IMR-90 (cell line): Measurements from ENCODE around the gene BCL7A. TPM values are rescaled to one million over a fixed set of nuclear protein-coding genes. Genes with fewer than 3 reads are reported as not detected.
A peak's percentile ranks its signal among the peaks of the same experiment; 100 is the strongest.

Experiments used
- ATAC-seq: fragments of 200-7000 bp; cut with Tn5 transposase; 2 replicates; pipeline ENCODE4 v1.9.1; 2020; ENCODE audit warnings: low read depth, mild to moderate bottlenecking, moderate library complexity
- BruUV-seq: library from RNA; stranded (reverse); fragments of 400-500 nt; replicated peaks from 2 replicates; lab custom pipeline; 2021; lab: Mats Ljungman, UMichigan
- CTCF ChIA-PET: fragments of 300-600 bp; formaldehyde crosslinking; extraction: SDS; loops from one replicate; lab custom pipeline; 2021; ENCODE audit warnings: antibody characterized with exemption; lab: Yijun Ruan, JAX
- POLR2A ChIA-PET: fragments of 300-600 bp; sonication (Branson Sonifier 250); formaldehyde crosslinking; loops from one replicate; lab custom pipeline; 2022; ENCODE audit warnings: antibody characterized with exemption; ENCODE audit not compliant: unreplicated experiment; lab: Charles Lee
- DNase-seq: peaks from one replicate; pipeline ENCODE4 v3.0.0; 2013
- H2AFZ ChIP-seq: replicated peaks from 2 replicates; pipeline ENCODE3; 2013; ENCODE audit warnings: low read length, mild to moderate bottlenecking; ENCODE audit not compliant: poor library complexity
- H2AK5ac ChIP-seq: 2 replicates; pipeline ENCODE4 v1.6.1; 2013; ENCODE audit warnings: low read depth, low read length, inconsistent platforms
- H2AK9ac ChIP-seq: replicated peaks from 2 replicates; pipeline ENCODE3; 2013; ENCODE audit warnings: mild to moderate bottlenecking, low read depth, low read length, moderate library complexity; ENCODE audit not compliant: poor library complexity
- H2BK120ac ChIP-seq: 2 replicates; pipeline ENCODE4 v1.6.1; 2013; ENCODE audit warnings: low read depth, low read length, inconsistent platforms
- H2BK15ac ChIP-seq: 3 replicates; pipeline ENCODE4 v1.6.1; 2013; ENCODE audit warnings: low read depth, low read length, inconsistent platforms
- H2BK20ac ChIP-seq: 2 replicates; pipeline ENCODE4 v1.6.1; 2013; ENCODE audit warnings: low read depth, mild to moderate bottlenecking, inconsistent platforms, low read length, moderate library complexity
- H2BK5ac ChIP-seq: 2 replicates; pipeline ENCODE4 v1.6.1; 2013; ENCODE audit warnings: mild to moderate bottlenecking, low read depth, low read length, inconsistent platforms; ENCODE audit not compliant: poor library complexity, severe bottlenecking
- H3K14ac ChIP-seq: replicated peaks from 2 replicates; pipeline ENCODE4 v1.6.1; 2013; ENCODE audit warnings: low read depth, low read length, inconsistent platforms
- H3K18ac ChIP-seq: 2 replicates; pipeline ENCODE4 v1.6.1; 2013; ENCODE audit warnings: low read depth, low read length, control low read depth
- H3K23ac ChIP-seq: 2 replicates; pipeline ENCODE4 v1.6.1; 2013; ENCODE audit warnings: low read depth, low read length, inconsistent platforms
- H3K27ac ChIP-seq: 2 replicates; pipeline ENCODE4 v1.5.1; 2013; ENCODE audit warnings: mild to moderate bottlenecking, control low read depth, low read length; ENCODE audit not compliant: insufficient read depth
- H3K27me3 ChIP-seq: 2 replicates; pipeline ENCODE4 v1.6.1; 2013; ENCODE audit warnings: low read length; ENCODE audit not compliant: control insufficient read depth, insufficient read depth
- H3K36me3 ChIP-seq: 2 replicates; pipeline ENCODE4 v1.6.1; 2013; ENCODE audit warnings: low read length, mixed read lengths; ENCODE audit not compliant: control insufficient read depth, insufficient read depth
- H3K4ac ChIP-seq: 2 replicates; pipeline ENCODE4 v1.6.1; 2013; ENCODE audit warnings: low read depth, low read length, inconsistent platforms
- H3K4me1 ChIP-seq: 2 replicates; pipeline ENCODE4 v1.6.1; 2013; ENCODE audit warnings: low read length, mixed read lengths; ENCODE audit not compliant: control insufficient read depth, insufficient read depth
- H3K4me2 ChIP-seq: 2 replicates; pipeline ENCODE4 v1.6.1; 2013; ENCODE audit warnings: low read depth, mild to moderate bottlenecking, control low read depth, low read length, moderate library complexity
- H3K4me3 ChIP-seq: 2 replicates; pipeline ENCODE4 v1.5.1; 2013; ENCODE audit warnings: low read depth, mild to moderate bottlenecking, control low read depth, low read length, moderate library complexity; ENCODE audit not compliant: insufficient read depth
- H3K56ac ChIP-seq: 2 replicates; pipeline ENCODE4 v1.6.1; 2013; ENCODE audit warnings: low read length, inconsistent platforms; ENCODE audit not compliant: insufficient read depth; ENCODE audit errors: extremely low read depth
- H3K79me1 ChIP-seq, 2 experiments: 2 replicates each; pipeline ENCODE4 v1.6.1; 2013; ENCODE audit warnings: low read length in 2 of 2, inconsistent platforms in 1 of 2, low read depth in 1 of 2
- H3K9ac ChIP-seq: 2 replicates; pipeline ENCODE4 v1.6.1; 2013; ENCODE audit warnings: low read depth, low read length, control low read depth
- H3K9me1 ChIP-seq: 2 replicates; pipeline ENCODE4 v1.6.1; 2013; ENCODE audit warnings: low read length, inconsistent platforms; ENCODE audit not compliant: insufficient read depth
- H3K9me3 ChIP-seq: 2 replicates; pipeline ENCODE4 v1.6.1; 2013; ENCODE audit warnings: low read length; ENCODE audit not compliant: control insufficient read depth, insufficient read depth
- H4K20me1 ChIP-seq: 2 replicates; pipeline ENCODE4 v1.6.1; 2013; ENCODE audit warnings: low read length, inconsistent platforms; ENCODE audit not compliant: insufficient read depth
- H4K5ac ChIP-seq: 2 replicates; pipeline ENCODE4 v1.6.1; 2013; ENCODE audit warnings: mild to moderate bottlenecking, low read depth, low read length, control low read depth
- H4K8ac ChIP-seq, 2 experiments: 2 replicates each; pipeline ENCODE4 v1.6.1; 2013; ENCODE audit warnings: low read depth in 2 of 2, low read length in 2 of 2, control low read depth in 1 of 2, inconsistent platforms in 1 of 2
- H4K91ac ChIP-seq: 2 replicates; pipeline ENCODE4 v1.6.1; 2013; ENCODE audit warnings: low read depth, low read length, inconsistent platforms; ENCODE audit not compliant: insufficient read depth
- BHLHE40 ChIP-seq: fragments of 150-350 bp; IDR thresholded peaks from 2 replicates; pipeline ENCODE4 v1.6.1; 2016; ENCODE audit warnings: mild to moderate bottlenecking, low read depth, low read length
- CEBPB ChIP-seq: IDR thresholded peaks from 2 replicates; pipeline ENCODE4 v1.6.1; 2012; ENCODE audit warnings: low read depth, low read length, improper control_type of control experiment
- MAFK ChIP-seq: IDR thresholded peaks from 2 replicates; pipeline ENCODE4 v1.6.1; 2012; ENCODE audit warnings: low read depth, low read length, improper control_type of control experiment
- MAZ ChIP-seq: IDR thresholded peaks from 2 replicates; pipeline ENCODE4 v1.6.1; 2012; ENCODE audit warnings: low read depth, mild to moderate bottlenecking, low read length, improper control_type of control experiment, moderate library complexity, borderline replicate concordance
- POLR2A ChIP-seq: IDR thresholded peaks from 2 replicates; pipeline ENCODE4 v1.6.1; 2012; ENCODE audit warnings: mild to moderate bottlenecking, low read depth, low read length
- RAD21 ChIP-seq: IDR thresholded peaks from 2 replicates; pipeline ENCODE4 v1.6.1; 2012; ENCODE audit warnings: low read length, improper control_type of control experiment
- RCOR1 ChIP-seq: IDR thresholded peaks from 2 replicates; pipeline ENCODE4 v1.6.1; 2012; ENCODE audit warnings: mild to moderate bottlenecking, low read length, improper control_type of control experiment; ENCODE audit not compliant: insufficient replicate concordance
- RFX5 ChIP-seq: IDR thresholded peaks from 2 replicates; pipeline ENCODE4 v1.8.0; 2012; ENCODE audit warnings: low read depth, mild to moderate bottlenecking, low read length, moderate library complexity
- SMC3 ChIP-seq: fragments of 150-350 bp; IDR thresholded peaks from 2 replicates; pipeline ENCODE4 v1.6.1; 2016; ENCODE audit warnings: low read depth, mild to moderate bottlenecking, antibody characterized with exemption, low read length, moderate library complexity
- WGBS, 2 experiments: methylation state at CpG; one replicate each; pipeline versions ENCODE4 v1.1.5 to v1.1.7; 2013; ENCODE audit warnings: missing lambda C conversion rate in 2 of 2; ENCODE audit not compliant: insufficient read length in 1 of 2; ENCODE audit errors: extremely low coverage in 2 of 2; 5-methylcytosine and 5-hydroxymethylcytosine counted together
- dilution Hi-C: fragments of 300-500 bp; cut with HindIII; formaldehyde crosslinking; loops from one replicate; pipeline ENCODE4 v1.14.3; 2018; ENCODE audit warnings: low sequenced_read_pairs; ENCODE audit not compliant: unreplicated experiment
- in situ Hi-C: fragments of 300-500 bp; cut with MboI; formaldehyde crosslinking; loops from 3 replicates; pipeline ENCODE4 v1.14.3; 2019; ENCODE audit warnings: low sequenced_read_pairs, inconsistent platforms, mixed read lengths
- intact Hi-C: fragments of 100-400 bp; cut with micrococcal nuclease; formaldehyde crosslinking; loops from 2 replicates; pipeline ENCODE4 v1.10.0; 2022
- polyA plus RNA-seq, 3 experiments: library from polyadenylated mRNA; depleted of rRNA; stranded (reverse); fragments of >200 nt; gene quantifications; 2 replicates each; pipeline ENCODE4 v1.2.3, GENCODE V29; 2012; ENCODE audit warnings: low replicate concordance in 1 of 3
- total RNA-seq: library from RNA; depleted of rRNA; stranded (reverse); fragments of >200 nt; gene quantifications from 2 replicates; pipeline ENCODE4 v1.2.3, GENCODE V29; 2012

Gene BCL7A
- total and polyA plus RNA-seq, 2 of the 4 experiments (the other 2 are of a cell fraction): 5.6 to 7.9 TPM

GRCh38 chr12:122080149-122081082, 58.7 kb downstream of the BCL7A start:
- Histone ChIP-seq H3K9me1 (0 out of 2 replicates have a peak, but pooled peaks cover 10% of the 10 kb centered on the region), H3K23ac (peak overlapping the region; percentile 75), H2BK15ac (no peak overlapping the region; the same call in 2 of the 3 replicates), H3K79me1 (peaks cover 13 to 54% of the 10 kb centered on the region in 2 experiments; a peak in 3 of 4 replicates), H2AK9ac (no peak overlapping the region), H3K27ac (peak overlapping the region; percentile 39), H4K20me1 (peaks cover 40% of the 10 kb centered on the region), H3K4me3 (peak overlapping the region; percentile 86), H3K36me3 (peaks cover 11% of the 10 kb centered on the region), H3K4me2 (peak overlapping the region; percentile 76), H3K4ac (peak overlapping the region; percentile 1; the same call in 1 of the 2 replicates), H3K14ac (peak overlapping the region; percentile 79), H3K4me1 (peaks cover 10% of the 10 kb centered on the region), H3K18ac (peak overlapping the region; percentile 1; the same call in 1 of the 2 replicates), H4K5ac (0 out of 2 replicates have a peak overlapping the region, but pooled peaks have one; percentile 0), H2AFZ (no peak overlapping the region), H2BK20ac (no peak overlapping the region), H2AK5ac (no peak overlapping the region), H2BK5ac (peak overlapping the region; percentile 1), H3K56ac (no peak overlapping the region), H2BK120ac (peak overlapping the region; percentile 3; the same call in 1 of the 2 replicates), H4K91ac (peak overlapping the region; percentile 13; the same call in 1 of the 2 replicates), H3K9ac (peak overlapping the region; percentile 88), H3K9me3 (no peaks in the 10 kb centered on the region), H3K27me3 (peaks cover 4% of the 10 kb centered on the region; the same call in 1 of the 2 replicates), H4K8ac (peak overlapping the region in 1 of 2 experiments; percentile 3; a peak in 1 of 4 replicates)
- in situ Hi-C loops: no loop called here
- CTCF ChIA-PET: interaction anchor here (0.5 to 1.7 kb wide), 5 partner anchors 9 to 43 kb away, joined by 3 to 7 read pairs (median 4); no protein-coding TSS in a partner anchor
- WGBS, 2 experiments: 0% methylated on average over 1 of the region's 18 CpGs; no CpG with 5 or more reads in 1 of the 2 experiments
- dilution Hi-C loops: no loop called here
- no peak; the same call in 1 of the 2 replicates for TF ChIP-seq RAD21
- TF ChIP-seq BHLHE40: peak; percentile 41
- TF ChIP-seq MAZ: 0 out of 2 replicates have a peak, but pooled peaks have one; percentile 14
- peak; percentile 22 for TF ChIP-seq RCOR1
- TF ChIP-seq MAFK: peak; percentile 16; the same call in 1 of the 2 replicates
- TF ChIP-seq RFX5: no peak
- peak; percentile 56; the same call in 1 of the 2 replicates for TF ChIP-seq POLR2A
- TF ChIP-seq CEBPB: no peak
- no peak for TF ChIP-seq SMC3
- ATAC-seq (peak; percentile 30), DNase-seq (peak; percentile 86)
- BruUV-seq: no TSS peak
- intact Hi-C loops: no loop called here
- POLR2A ChIA-PET: interaction anchor here (0.5 to 0.7 kb wide), 4 partner anchors 9 to 1303 kb away, joined by 3 to 4 read pairs (median 3); partner anchors contain the start of gene KMT5A
